Smooth muscle cell of the brain vasculature (primary cell): ENCODE data around the gene HAGHL.
"Not testable (repeated sequence)": the region's sequence is repeated elsewhere in the genome, so short reads cannot be mapped to it uniquely, and the experiment has no call there.

Experiments used
- DNase-seq: peaks from one replicate; pipeline ENCODE4 v3.0.0-alpha.2; 2012; ENCODE audit warnings: low read depth, low spot score

The HAGHL gene

GRCh38 chr16:689175-689897, 37.6 kb upstream of the HAGHL start:
- no peak for DNase-seq

- not testable (repeated sequence) for DNase-seq
These were observed 35.7 kb upstream of the HAGHL start for GRCh38 chr16:691242-691641.

DNA sequence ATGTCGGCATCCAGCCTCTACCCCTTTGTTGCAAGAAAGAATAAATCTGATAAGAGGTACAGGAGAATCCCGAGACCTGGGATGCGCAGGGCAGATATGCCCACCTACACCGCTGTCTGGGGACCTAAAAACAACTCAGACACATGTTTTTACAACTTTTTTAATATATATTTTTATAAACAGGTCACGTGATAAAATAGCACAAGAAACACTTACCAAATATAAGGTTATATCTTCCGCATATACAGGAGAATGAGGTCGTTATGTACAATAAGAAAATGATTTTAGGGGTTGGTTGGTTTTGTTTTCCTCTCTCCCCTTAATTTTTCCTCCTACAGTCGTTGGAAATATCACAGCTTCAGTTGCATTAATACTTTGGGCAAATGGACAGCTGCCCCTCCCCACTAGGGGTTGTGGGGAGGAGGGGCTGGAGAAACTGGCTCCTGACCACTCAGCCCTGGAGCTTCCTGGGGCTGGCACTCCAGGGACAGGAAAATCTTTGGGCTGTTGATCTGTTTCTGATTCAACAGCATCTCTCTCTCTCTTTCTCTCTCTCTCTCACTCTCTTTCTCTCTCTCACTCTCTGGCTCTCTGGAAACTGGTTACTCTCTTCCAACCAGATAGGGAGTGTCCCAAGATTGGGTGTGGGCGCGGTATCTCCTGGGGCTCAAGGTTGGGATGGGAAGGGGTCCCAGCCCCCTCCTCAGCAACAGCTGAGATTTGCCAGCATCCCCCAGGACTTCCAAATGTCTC, 34.4 kb upstream of the HAGHL start:
- DNase-seq = no peak

GRCh38 chr16:693364-693763, 33.5 kb upstream of the HAGHL start:
- no peak for DNase-seq

DNA sequence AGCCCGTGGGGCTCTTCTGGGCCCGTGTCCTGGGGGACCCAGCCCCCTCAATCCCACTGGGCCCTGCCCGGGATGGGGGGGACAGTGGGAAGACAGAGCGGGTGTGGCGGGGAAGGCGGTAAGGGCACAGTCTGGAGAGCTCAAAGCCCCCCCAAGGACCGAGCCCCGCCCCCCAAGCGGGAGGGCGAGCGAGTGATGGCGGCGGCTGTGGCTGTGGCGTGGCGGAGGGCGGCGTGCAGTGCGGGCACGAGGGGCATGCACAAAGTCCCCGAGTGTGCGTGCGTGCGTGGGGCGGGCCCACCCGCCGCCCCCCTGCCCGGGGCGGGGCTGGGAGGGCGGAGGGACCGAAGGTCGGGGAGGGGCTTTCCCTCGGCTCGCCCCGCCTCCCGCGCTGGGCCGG, 33.1 kb upstream of the HAGHL start:
- DNase-seq = no peak

DNA sequence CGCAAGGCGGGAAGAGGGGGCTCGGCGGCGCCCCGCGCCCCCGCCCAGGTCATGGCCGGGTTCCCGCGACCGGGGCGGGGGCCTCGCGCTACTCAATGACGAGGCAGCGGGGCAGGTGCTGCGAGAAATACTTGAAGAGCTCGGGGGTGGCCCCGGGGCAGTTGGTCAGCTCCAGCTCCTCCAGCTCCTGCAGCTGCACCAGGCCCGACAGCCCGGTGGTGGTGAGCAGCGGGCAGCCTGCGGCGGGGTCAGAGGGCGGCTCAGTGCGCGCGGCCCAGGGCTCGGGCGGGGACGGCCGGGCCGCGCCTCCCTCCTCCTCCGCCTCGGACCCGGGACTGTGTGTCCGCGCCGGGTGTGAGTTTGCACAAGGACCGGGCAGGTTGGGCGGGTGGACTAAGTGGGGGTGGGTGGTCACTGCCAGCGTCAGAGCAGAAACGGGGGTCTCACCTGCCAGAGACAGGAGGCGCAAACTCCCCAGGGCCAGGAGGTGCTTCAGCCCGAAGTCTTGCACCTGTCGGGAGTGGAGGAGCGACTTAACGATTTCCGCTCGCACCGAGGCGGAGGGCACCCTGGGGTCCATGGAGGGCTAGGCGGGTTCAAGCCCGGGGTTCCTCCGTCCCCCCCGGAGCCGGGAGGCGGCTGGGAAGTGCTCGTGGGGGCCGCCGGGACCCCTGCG, 32.6 kb upstream of the HAGHL start:
- no peak for DNase-seq

DNA sequence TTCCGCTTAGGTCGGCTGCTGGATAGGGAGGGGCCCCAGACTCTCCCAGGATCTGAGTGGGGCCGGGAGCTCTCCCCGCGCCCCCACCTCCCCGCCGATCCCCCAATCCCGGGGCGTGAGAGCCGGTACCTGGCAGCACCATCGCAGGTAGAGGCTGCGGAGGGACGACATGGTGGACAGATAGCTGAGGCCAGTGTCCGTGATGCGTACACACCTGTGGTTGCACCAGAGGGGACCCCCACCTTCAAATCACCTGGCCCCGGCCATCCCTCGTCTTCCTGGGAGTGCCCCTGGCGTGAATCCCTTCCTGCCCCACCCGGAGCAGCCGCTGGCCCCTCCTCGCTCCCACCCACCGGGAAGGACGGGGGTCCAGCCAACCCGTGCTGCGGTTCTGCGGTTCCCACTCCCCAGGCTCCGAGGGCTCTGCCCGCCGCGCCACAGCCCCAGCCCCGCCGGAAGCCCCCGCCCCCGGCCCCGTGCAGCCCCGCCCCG, 32.0 kb upstream of the HAGHL start:
- no peak for DNase-seq

DNA sequence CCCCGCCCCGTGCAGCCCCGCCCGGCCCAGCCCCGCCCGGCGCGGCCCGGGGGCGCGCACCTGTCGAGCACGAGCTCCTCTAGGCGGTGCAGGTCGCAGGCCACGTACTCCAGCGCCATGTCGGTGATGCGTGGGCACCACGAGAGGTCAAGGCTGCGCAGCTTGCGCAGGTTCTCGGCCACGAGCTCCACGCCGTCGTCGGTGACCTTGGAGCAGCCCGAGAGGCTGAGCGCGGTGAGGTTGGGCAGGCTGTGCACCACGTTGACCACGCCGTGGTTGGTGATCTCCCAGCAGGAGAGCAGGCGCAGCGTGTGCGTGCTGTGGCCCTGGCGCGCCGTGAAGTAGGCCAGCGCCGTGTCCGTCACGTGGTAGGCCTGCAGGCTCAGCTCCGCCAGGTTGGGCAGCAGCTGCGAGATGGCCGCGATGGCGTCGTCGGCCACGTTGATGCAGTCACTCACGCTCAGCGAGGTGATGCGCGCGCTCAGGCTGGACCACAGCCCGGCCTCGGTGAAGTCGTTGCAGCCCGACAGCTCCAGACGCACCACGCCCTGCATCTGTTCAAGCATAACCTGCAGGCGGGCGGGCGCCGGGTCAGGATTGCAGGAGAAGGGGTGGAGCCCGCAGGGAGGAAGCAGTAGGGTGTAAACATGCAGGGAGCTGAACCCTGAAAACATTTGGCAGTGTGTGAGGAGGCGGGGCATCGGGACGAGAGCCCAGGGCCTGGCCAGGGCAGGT, 31.4 kb upstream of the HAGHL start:
- no peak for DNase-seq

DNA sequence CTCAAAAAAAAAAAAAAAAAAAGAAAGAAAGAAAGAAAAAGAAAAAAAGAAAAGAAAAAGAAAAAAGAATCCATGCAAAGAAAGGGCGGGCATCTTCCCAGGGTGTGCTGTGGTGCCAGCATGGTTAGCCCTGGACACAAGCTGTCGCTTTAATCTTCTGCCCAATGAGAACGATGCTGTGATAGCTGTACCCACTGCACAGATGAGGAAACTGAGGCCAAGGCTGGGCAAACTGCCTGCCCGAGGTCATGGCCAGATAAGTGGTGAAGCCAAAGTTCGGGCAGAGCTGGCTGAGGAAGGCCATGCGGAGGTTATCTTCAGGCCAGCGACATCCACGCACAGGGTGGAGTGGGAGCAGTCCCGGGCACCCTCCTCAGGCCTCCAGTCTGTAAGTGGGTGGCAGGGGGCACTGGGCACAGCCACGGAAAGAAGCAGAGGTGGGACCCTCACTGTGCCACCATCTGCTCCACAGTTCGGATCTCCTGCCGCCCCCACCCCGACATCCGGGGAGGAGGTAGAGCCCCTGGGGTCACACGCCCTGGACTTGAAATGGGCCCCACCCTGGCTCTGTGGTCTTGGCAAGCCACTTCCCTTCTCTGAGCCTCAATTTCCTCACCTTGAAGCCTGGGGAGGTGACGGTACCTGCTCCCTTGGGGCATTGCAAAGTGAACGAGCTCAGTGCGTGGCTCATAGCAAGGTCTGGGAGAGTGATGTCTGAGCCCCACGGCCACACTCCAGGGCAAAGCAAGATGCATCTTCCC, 27.8 kb upstream of the HAGHL start:
- no peak for DNase-seq

- DNase-seq = no peak
These were observed 26.0 kb upstream of the HAGHL start for GRCh38 chr16:700684-701584.

- DNase-seq = no peak
These were observed 24.6 kb upstream of the HAGHL start for GRCh38 chr16:702341-702740.

- DNase-seq = no peak
These were observed 23.5 kb upstream of the HAGHL start for GRCh38 chr16:703406-703805.

GRCh38 chr16:704047-704446, 22.9 kb upstream of the HAGHL start:
- DNase-seq = no peak

GRCh38 chr16:704552-705380, 22.1 kb upstream of the HAGHL start:
- DNase-seq = no peak

- DNase-seq = no peak
These were observed 21.3 kb upstream of the HAGHL start, which contains the start of gene FBXL16 for GRCh38 chr16:705431-706188. TSS of gene FBXL16 (minus strand) at chr16:705801. CDS start at chr16:697405, 8,396 bp downstream.

- no peak for DNase-seq
These were observed 20.5 kb upstream of the HAGHL start for GRCh38 chr16:706189-707061.

DNA sequence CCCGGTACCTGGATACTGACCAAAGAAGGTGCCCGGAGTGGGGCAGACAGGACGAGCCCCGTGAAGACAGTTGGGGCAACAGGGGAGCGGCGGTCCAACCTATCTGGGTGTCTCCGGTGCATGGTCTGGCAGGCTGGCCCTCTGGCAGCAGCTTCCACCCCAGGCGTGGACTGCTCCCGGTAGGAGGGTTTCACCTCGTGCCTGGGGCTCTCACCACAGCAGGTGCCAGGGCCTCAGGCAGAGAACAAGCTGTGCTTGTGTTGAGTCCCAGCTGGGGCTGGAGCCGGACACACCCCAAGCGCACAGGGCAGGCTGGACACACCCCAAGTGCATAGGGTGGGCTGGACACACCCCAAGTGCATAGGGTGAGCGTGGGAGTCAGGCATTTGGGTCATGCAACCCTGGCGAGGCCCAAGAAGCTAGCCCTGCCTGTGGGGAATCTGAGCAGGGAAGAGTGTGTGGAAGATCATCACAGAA, 19.8 kb upstream of the HAGHL start:
- DNase-seq = no peak
